Measurements from ENCODE around the gene TENT4A.

The TENT4A gene

DNA sequence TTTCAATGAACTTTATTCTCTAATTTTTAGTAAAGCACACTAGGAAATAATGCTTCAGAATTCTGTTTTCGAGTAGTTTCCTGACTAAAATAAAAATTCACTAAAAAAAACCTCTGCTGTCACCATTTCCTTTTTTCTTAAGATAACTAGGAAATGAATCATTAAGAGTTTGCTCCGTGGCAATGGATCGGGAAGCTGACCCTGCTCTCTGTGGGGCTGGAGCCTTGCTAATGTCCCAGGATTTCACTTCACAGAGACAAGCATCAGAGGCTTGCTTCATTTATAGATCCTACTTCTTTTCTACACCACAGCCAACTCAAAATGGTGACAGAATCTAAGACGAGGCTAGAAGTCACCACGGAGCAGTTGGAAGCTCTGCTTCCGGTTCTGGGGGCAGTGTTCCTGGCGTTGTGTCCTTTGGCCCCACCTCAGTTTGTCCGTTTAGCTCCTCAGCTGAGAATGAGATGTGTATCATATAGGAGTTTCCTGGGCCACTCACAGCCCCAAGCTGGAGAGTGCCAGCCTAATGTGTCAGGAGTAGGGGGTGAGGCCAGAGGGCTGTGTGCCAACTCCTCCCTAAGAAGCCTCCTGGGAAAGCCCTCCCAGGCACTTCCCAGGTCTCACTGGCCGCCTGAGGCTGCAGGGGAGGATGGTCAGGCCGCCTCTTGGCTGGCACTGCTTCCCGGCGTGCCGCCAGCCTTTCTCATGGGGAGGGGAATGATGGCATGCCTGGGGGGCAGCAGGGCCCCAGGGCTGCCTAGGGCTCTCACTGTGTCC is 19.6 kb downstream of the TENT4A start:
- TF ChIP-seq CTCF (IDR thresholded peaks at IDR 0.05; ENCODE audit: borderline replicate concordance, control extremely low read depth, extremely low read depth, insufficient read depth, missing control alignments) = no peak
- DNase-seq (ENCODE audit: low spot score) = no peak
- in situ Hi-C loops (cut with MboI; ENCODE audit: low sequenced_read_pairs, unreplicated experiment) = loop anchor here (25.0 kb wide), 2 partner anchors 96 to 1246 kb away; partner anchors contain the start of genes NSUN2 and SRD5A1

DNA sequence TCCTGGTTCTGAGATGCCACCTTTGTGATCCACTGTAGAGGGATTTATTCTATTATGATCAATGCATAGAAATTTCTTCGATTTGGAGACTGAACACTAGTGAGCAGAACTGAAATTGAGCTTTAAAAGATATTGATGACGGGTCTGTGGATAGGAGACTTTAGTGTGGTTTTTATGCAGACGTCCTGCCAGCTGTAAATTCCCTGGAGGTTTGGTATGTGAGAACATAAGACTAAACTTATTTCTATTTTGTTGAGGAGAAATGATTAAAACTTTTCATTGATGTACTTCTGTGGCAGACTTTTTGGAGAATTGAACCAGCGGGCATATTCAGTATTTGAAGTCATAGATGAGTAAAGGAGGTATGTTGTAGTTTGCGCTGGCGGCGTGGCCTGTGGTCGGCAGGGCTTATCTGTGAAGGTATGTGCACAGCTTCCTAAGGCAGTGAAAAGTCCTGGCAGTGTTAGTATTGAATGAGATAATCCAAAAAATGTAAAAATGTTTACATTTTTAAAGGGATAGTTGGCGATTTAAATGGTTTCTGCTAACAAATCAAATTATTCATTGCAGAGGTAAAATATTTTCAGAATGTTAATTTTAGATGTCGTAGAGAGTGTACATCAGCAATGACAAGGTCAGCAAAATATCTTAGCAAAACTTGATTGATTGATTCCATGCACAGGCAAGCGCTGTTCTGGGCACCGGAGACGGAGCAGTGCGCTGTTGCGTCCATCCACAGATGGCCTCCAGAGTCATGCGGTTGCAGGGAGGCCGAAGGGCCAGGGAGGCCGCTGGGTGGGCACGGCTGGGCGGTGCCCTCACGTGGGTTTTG is 20.4 kb downstream of the TENT4A start:
- DNase-seq (ENCODE audit: low spot score) = no peak
- TF ChIP-seq CTCF (IDR thresholded peaks at IDR 0.05; ENCODE audit: borderline replicate concordance, control extremely low read depth, extremely low read depth, insufficient read depth, missing control alignments) = no peak
- in situ Hi-C loops (cut with MboI; ENCODE audit: low sequenced_read_pairs, unreplicated experiment) = loop anchor here (25.0 kb wide), 2 partner anchors 96 to 1246 kb away; partner anchors contain the start of genes NSUN2 and SRD5A1

- no peak for DNase-seq (ENCODE audit: low spot score)
- TF ChIP-seq CTCF (IDR thresholded peaks at IDR 0.05; ENCODE audit: borderline replicate concordance, control extremely low read depth, extremely low read depth, insufficient read depth, missing control alignments) = no peak
- in situ Hi-C loops (cut with MboI; ENCODE audit: low sequenced_read_pairs, unreplicated experiment) = loop anchor here (25.0 kb wide), 2 partner anchors 97 to 1247 kb away; partner anchors contain the start of genes NSUN2 and SRD5A1
Observed at GRCh38 chr5:6734243-6734700, 21.0 kb downstream of the TENT4A start.

GRCh38 chr5:6734781-6735180 is 21.5 kb downstream of the TENT4A start:
- DNase-seq (ENCODE audit: low spot score) = no peak
- no peak for TF ChIP-seq CTCF (IDR thresholded peaks at IDR 0.05; ENCODE audit: borderline replicate concordance, control extremely low read depth, extremely low read depth, insufficient read depth, missing control alignments)
- in situ Hi-C loops (cut with MboI; ENCODE audit: low sequenced_read_pairs, unreplicated experiment) = loop anchor here (25.0 kb wide), 2 partner anchors 97 to 1247 kb away; partner anchors contain the start of genes NSUN2 and SRD5A1

- in situ Hi-C loops (cut with MboI; ENCODE audit: low sequenced_read_pairs, unreplicated experiment) = loop anchor here (25.0 kb wide), 2 partner anchors 99 to 1249 kb away; partner anchors contain the start of genes NSUN2 and SRD5A1
- TF ChIP-seq CTCF (IDR thresholded peaks at IDR 0.05; ENCODE audit: borderline replicate concordance, control extremely low read depth, extremely low read depth, insufficient read depth, missing control alignments) = no peak
- no peak for DNase-seq (ENCODE audit: low spot score)
Observed at GRCh38 chr5:6736106-6736505, 22.9 kb downstream of the TENT4A start.

GRCh38 chr5:6736524-6737042 is 23.4 kb downstream of the TENT4A start:
- no peak for TF ChIP-seq CTCF (IDR thresholded peaks at IDR 0.05; ENCODE audit: borderline replicate concordance, control extremely low read depth, extremely low read depth, insufficient read depth, missing control alignments)
- no peak for DNase-seq (ENCODE audit: low spot score)
- in situ Hi-C loops (cut with MboI; ENCODE audit: low sequenced_read_pairs, unreplicated experiment) = loop anchor here (25.0 kb wide), 2 partner anchors 99 to 1249 kb away; partner anchors contain the start of genes NSUN2 and SRD5A1

All from GM13976 (cell line).